HepG2 (cell line): Measurements from ENCODE around the gene OXLD1. TPM values are rescaled to one million over a fixed set of nuclear protein-coding genes. Genes with fewer than 3 reads are reported as not detected.

Experiments
- ARNT2 ChIP-seq: sonication (generic); formaldehyde crosslinking; IDR thresholded peaks from 2 replicates; pipeline ENCODE4 v1.8.0; 2022; ENCODE audit warnings: mild to moderate bottlenecking, low read depth, missing genetic modification reagents, moderate library complexity
- ATF1 ChIP-seq: IDR thresholded peaks from 2 replicates; pipeline ENCODE4 v1.6.1; 2016; ENCODE audit warnings: mild to moderate bottlenecking, control low read depth
- ELF1 ChIP-seq: sonication (generic); formaldehyde crosslinking; IDR thresholded peaks from 2 replicates; pipeline ENCODE4 v1.4.0; 2020; ENCODE audit warnings: missing genetic modification reagents
- KLF16 ChIP-seq, 2 experiments: sonication (generic) in 1 of 2; formaldehyde crosslinking in 1 of 2; IDR thresholded peaks; 2 replicates each; pipeline versions ENCODE4 v1.6.1 to v1.8.0; 2016 to 2023; ENCODE audit warnings: missing genetic modification reagents in 2 of 2, missing compliant biosample characterization in 1 of 2
- MTA3 ChIP-seq: sonication (generic); formaldehyde crosslinking; IDR thresholded peaks from 2 replicates; pipeline ENCODE4 v1.4.0; 2020; ENCODE audit warnings: missing genetic modification reagents
- MYNN ChIP-seq: sonication (generic); formaldehyde crosslinking; IDR thresholded peaks from 2 replicates; pipeline ENCODE4 v1.4.0; 2020; ENCODE audit warnings: mild to moderate bottlenecking, low read depth, missing genetic modification reagents
- SETDB1 ChIP-seq: sonication (generic); formaldehyde crosslinking; IDR thresholded peaks from 2 replicates; pipeline ENCODE4 v1.5.1; 2020; ENCODE audit warnings: missing genetic modification reagents, mild to moderate bottlenecking, borderline replicate concordance
- SIX4 ChIP-seq: sonication (generic); formaldehyde crosslinking; IDR thresholded peaks from 2 replicates; pipeline ENCODE4 v1.4.0; 2020; ENCODE audit warnings: missing genetic modification reagents
- ZBTB38 ChIP-seq: sonication (generic); formaldehyde crosslinking; IDR thresholded peaks from 2 replicates; pipeline ENCODE4 v1.5.1; 2020; ENCODE audit warnings: mild to moderate bottlenecking, missing genetic modification reagents
- ZHX1 ChIP-seq: sonication (generic); formaldehyde crosslinking; IDR thresholded peaks from 2 replicates; pipeline ENCODE4 v1.8.1; 2022; ENCODE audit warnings: low read depth, mild to moderate bottlenecking, missing genetic modification reagents
- ZNF251 ChIP-seq: sonication (generic); formaldehyde crosslinking; IDR thresholded peaks from 2 replicates; pipeline ENCODE4 v1.9.0; 2021; ENCODE audit warnings: mild to moderate bottlenecking, missing genetic modification reagents
- ZNF256 ChIP-seq: sonication (generic); formaldehyde crosslinking; conservative IDR thresholded peaks from 2 replicates; pipeline ENCODE4 v1.4.0; 2020; ENCODE audit warnings: missing genetic modification reagents
- ZNF274 ChIP-seq: sonication (generic); formaldehyde crosslinking; IDR thresholded peaks from 2 replicates; pipeline ENCODE4 v1.5.1; 2020; ENCODE audit warnings: mild to moderate bottlenecking, missing genetic modification reagents
- ZNF30 ChIP-seq: sonication (generic); formaldehyde crosslinking; IDR thresholded peaks from 2 replicates; pipeline ENCODE4 v1.5.0; 2020; ENCODE audit warnings: mild to moderate bottlenecking, missing genetic modification reagents
- ZNF343 ChIP-seq: sonication (generic); formaldehyde crosslinking; IDR thresholded peaks from 2 replicates; pipeline ENCODE4 v1.4.0; 2020; ENCODE audit warnings: mild to moderate bottlenecking, missing genetic modification reagents
- ZNF367 ChIP-seq: sonication (generic); formaldehyde crosslinking; IDR thresholded peaks from 2 replicates; pipeline ENCODE4 v1.4.0; 2020; ENCODE audit warnings: missing genetic modification reagents, borderline replicate concordance
- ZNF460 ChIP-seq: sonication (generic); formaldehyde crosslinking; IDR thresholded peaks from 2 replicates; pipeline ENCODE4 v1.5.1; 2020; ENCODE audit warnings: missing genetic modification reagents, mild to moderate bottlenecking, borderline replicate concordance
- ZNF614 ChIP-seq: IDR thresholded peaks from 2 replicates; pipeline ENCODE4 v1.6.1; 2018; ENCODE audit warnings: missing biosample characterization, missing genetic modification reagents, inconsistent platforms, borderline replicate concordance
- ZNF652 ChIP-seq: IDR thresholded peaks from 2 replicates; pipeline ENCODE4 v1.6.1; 2016; ENCODE audit warnings: low read depth, borderline replicate concordance
- polyA plus RNA-seq, 8 experiments: library from polyadenylated mRNA; depleted of rRNA in 3 of 8; stranded (reverse) in 7 of 8; unstranded in 1 of 8; fragments of >200 nt; fragmentation: Illumina TruSeq in 4 of 8; extraction: Trizol in 4 of 8; gene quantifications; 2 replicates each; pipeline versions ENCODE4 v1.2.1 to v1.2.3, GENCODE V29; 2011 to 2016; ENCODE audit warnings: low read depth in 4 of 8, missing spikeins in 1 of 8, mixed read lengths in 1 of 8; ENCODE audit not compliant: insufficient read depth in 1 of 8
- total RNA-seq, 5 experiments: library from RNA; depleted of rRNA; stranded (reverse); fragments of >200 nt; fragmentation: Illumina TruSeq; extraction: Trizol; gene quantifications; 2 replicates each; pipeline ENCODE4 v1.2.3, GENCODE V29; 2016; ENCODE audit warnings: low read depth in 1 of 5
- TF ChIP-seq, protein P1 (sequence below): IDR thresholded peaks from 2 replicates; pipeline ENCODE4 v1.6.1; 2016; ENCODE audit warnings: low read depth, missing genetic modification reagents, missing compliant biosample characterization
- TF ChIP-seq, protein P2 (sequence below): sonication (generic); formaldehyde crosslinking; IDR thresholded peaks from 2 replicates; pipeline ENCODE4 v1.4.0; 2020; ENCODE audit warnings: missing genetic modification reagents

OXLD1 gene
- total and polyA plus RNA-seq, 2 of the 13 experiments (the other 11 are each of a cell fraction or from before 2014, with no cell fraction given): 27.1 to 37.5 TPM

- TF ChIP-seq MTA3 (CRISPR knock-in tag) (no peak), SETDB1 (CRISPR knock-in tag) (no peak), ZNF652 (no peak), SIX4 (CRISPR knock-in tag) (no peak), ZNF614 (CRISPR knock-in tag) (no peak), ZNF460 (CRISPR knock-in tag) (no peak), ELF1 (CRISPR knock-in tag) (no peak), ZBTB38 (peak; percentile 80), ZNF256 (CRISPR knock-in tag) (no peak), ZHX1 (CRISPR knock-in tag) (no peak), ZNF251 (CRISPR knock-in tag) (no peak), ZNF367 (CRISPR knock-in tag) (no peak), MYNN (CRISPR knock-in tag) (no peak), KLF16 (CRISPR knock-in tag; IDR thresholded peaks at IDR 0.05) (no peak), ZNF30 (no peak), ZNF274 (no peak), ZNF343 (CRISPR knock-in tag) (no peak), ATF1 (CRISPR knock-in tag) (no peak), ARNT2 (CRISPR knock-in tag) (no peak)
- TF ChIP-seq, protein P1, sequence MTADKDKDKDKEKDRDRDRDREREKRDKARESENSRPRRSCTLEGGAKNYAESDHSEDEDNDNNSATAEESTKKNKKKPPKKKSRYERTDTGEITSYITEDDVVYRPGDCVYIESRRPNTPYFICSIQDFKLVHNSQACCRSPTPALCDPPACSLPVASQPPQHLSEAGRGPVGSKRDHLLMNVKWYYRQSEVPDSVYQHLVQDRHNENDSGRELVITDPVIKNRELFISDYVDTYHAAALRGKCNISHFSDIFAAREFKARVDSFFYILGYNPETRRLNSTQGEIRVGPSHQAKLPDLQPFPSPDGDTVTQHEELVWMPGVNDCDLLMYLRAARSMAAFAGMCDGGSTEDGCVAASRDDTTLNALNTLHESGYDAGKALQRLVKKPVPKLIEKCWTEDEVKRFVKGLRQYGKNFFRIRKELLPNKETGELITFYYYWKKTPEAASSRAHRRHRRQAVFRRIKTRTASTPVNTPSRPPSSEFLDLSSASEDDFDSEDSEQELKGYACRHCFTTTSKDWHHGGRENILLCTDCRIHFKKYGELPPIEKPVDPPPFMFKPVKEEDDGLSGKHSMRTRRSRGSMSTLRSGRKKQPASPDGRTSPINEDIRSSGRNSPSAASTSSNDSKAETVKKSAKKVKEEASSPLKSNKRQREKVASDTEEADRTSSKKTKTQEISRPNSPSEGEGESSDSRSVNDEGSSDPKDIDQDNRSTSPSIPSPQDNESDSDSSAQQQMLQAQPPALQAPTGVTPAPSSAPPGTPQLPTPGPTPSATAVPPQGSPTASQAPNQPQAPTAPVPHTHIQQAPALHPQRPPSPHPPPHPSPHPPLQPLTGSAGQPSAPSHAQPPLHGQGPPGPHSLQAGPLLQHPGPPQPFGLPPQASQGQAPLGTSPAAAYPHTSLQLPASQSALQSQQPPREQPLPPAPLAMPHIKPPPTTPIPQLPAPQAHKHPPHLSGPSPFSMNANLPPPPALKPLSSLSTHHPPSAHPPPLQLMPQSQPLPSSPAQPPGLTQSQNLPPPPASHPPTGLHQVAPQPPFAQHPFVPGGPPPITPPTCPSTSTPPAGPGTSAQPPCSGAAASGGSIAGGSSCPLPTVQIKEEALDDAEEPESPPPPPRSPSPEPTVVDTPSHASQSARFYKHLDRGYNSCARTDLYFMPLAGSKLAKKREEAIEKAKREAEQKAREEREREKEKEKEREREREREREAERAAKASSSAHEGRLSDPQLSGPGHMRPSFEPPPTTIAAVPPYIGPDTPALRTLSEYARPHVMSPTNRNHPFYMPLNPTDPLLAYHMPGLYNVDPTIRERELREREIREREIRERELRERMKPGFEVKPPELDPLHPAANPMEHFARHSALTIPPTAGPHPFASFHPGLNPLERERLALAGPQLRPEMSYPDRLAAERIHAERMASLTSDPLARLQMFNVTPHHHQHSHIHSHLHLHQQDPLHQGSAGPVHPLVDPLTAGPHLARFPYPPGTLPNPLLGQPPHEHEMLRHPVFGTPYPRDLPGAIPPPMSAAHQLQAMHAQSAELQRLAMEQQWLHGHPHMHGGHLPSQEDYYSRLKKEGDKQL (CRISPR knock-in tag): no peak
- TF ChIP-seq, protein P2, sequence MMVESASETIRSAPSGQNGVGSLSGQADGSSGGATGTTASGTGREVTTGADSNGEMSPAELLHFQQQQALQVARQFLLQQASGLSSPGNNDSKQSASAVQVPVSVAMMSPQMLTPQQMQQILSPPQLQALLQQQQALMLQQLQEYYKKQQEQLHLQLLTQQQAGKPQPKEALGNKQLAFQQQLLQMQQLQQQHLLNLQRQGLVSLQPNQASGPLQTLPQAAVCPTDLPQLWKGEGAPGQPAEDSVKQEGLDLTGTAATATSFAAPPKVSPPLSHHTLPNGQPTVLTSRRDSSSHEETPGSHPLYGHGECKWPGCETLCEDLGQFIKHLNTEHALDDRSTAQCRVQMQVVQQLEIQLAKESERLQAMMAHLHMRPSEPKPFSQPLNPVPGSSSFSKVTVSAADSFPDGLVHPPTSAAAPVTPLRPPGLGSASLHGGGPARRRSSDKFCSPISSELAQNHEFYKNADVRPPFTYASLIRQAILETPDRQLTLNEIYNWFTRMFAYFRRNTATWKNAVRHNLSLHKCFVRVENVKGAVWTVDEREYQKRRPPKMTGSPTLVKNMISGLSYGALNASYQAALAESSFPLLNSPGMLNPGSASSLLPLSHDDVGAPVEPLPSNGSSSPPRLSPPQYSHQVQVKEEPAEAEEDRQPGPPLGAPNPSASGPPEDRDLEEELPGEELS (CRISPR knock-in tag): no peak; the same call in 1 of the 2 replicates
Observed at GRCh38 chr17:81701288-81702071, 35.1 kb upstream of the OXLD1 start (continued).
